H1 (cell line): ENCODE results near the gene NEGR1. TPM values are rescaled to one million over a fixed set of nuclear protein-coding genes. Genes with fewer than 3 reads are reported as not detected.

Experiments
- CTCF ChIA-PET: fragments of 300-600 bp; sonication (Branson Sonifier 250); formaldehyde crosslinking; loops from one replicate; lab custom pipeline; 2021; ENCODE audit not compliant: partially characterized antibody; lab: Charles Lee
- POLR2A ChIA-PET: fragments of 300-600 bp; sonication (Branson Sonifier 250); formaldehyde crosslinking; loops from one replicate; lab custom pipeline; 2021; ENCODE audit warnings: inconsistent platforms; ENCODE audit not compliant: partially characterized antibody; lab: Charles Lee
- DNase-seq, 2 experiments: peaks; one replicate each; pipeline versions ENCODE4 v3.0.0 to v3.0.0-alpha.2; 2010 to 2022; ENCODE audit warnings: low spot score in 2 of 2, low read depth in 1 of 2, mixed read lengths in 1 of 2
- FAIRE-seq: peaks from 2 replicates; lab custom pipeline; 2011; peaks lifted over from hg19 to GRCh38; lab: Jason Lieb, UNC
- H2AFZ ChIP-seq: 2 replicates; pipeline ENCODE4 v1.8.1; 2012; ENCODE audit warnings: low read length, inconsistent platforms
- H2AK5ac ChIP-seq: 2 replicates; pipeline ENCODE4 v1.6.1; 2013; ENCODE audit warnings: low read depth, low read length
- H2BK120ac ChIP-seq: replicated peaks from 2 replicates; pipeline ENCODE3; 2013; ENCODE audit warnings: low read depth, low read length, inconsistent platforms
- H2BK12ac ChIP-seq: 2 replicates; pipeline ENCODE4 v1.6.1; 2013; ENCODE audit warnings: low read depth, low read length
- H2BK15ac ChIP-seq: 2 replicates; pipeline ENCODE4 v1.6.1; 2013; ENCODE audit warnings: low read length
- H2BK20ac ChIP-seq: 2 replicates; pipeline ENCODE4 v1.6.1; 2013; ENCODE audit warnings: low read length
- H2BK5ac ChIP-seq: 2 replicates; pipeline ENCODE4 v1.6.1; 2013; ENCODE audit warnings: low read depth, low read length
- H3K14ac ChIP-seq: 2 replicates; pipeline ENCODE4 v1.6.1; 2013; ENCODE audit warnings: inconsistent platforms; ENCODE audit not compliant: insufficient read length
- H3K18ac ChIP-seq: 2 replicates; pipeline ENCODE4 v1.6.1; 2013; ENCODE audit warnings: low read length; ENCODE audit errors: extremely low read depth
- H3K23ac ChIP-seq: 2 replicates; pipeline ENCODE4 v1.6.1; 2013; ENCODE audit warnings: inconsistent platforms; ENCODE audit not compliant: insufficient read length
- H3K23me2 ChIP-seq: 2 replicates; pipeline ENCODE4 v1.6.1; 2013; ENCODE audit warnings: low read depth, low read length
- H3K27ac ChIP-seq: 2 replicates; pipeline ENCODE4 v1.6.1; 2011; ENCODE audit warnings: low read depth, low read length, inconsistent platforms
- H3K27me3 ChIP-seq, 4 experiments: replicated peaks in 1 of 4; 1 replicate in 1 of 4; 2 replicates in 3 of 4; pipeline versions ENCODE4 v1.6.1 to v1.8.1; 2011 to 2013; ENCODE audit warnings: low read length in 3 of 4, mild to moderate bottlenecking in 3 of 4, inconsistent platforms in 2 of 4, mixed read lengths in 2 of 4, moderate library complexity in 1 of 4; ENCODE audit not compliant: control insufficient read depth in 3 of 4, insufficient read depth in 3 of 4; ENCODE audit errors: extremely low read depth in 1 of 4
- H3K36me3 ChIP-seq, 4 experiments: 2 replicates each; pipeline versions ENCODE4 v1.6.1 to v1.8.1; 2011 to 2013; ENCODE audit warnings: mild to moderate bottlenecking in 4 of 4, low read length in 3 of 4, moderate library complexity in 2 of 4, control low read depth in 1 of 4, inconsistent platforms in 1 of 4; ENCODE audit not compliant: insufficient read depth in 4 of 4, control insufficient read depth in 2 of 4
- H3K4ac ChIP-seq: replicated peaks from 2 replicates; pipeline ENCODE3; 2013; ENCODE audit warnings: low read length, low read depth, mixed read lengths, inconsistent platforms; ENCODE audit not compliant: insufficient read length
- H3K4me1 ChIP-seq, 4 experiments: replicated peaks in 1 of 4; 1 replicate in 1 of 4; 2 replicates in 3 of 4; pipeline versions ENCODE4 v1.6.1 to v1.8.1; 2011 to 2013; ENCODE audit warnings: low read length in 3 of 4, inconsistent platforms in 2 of 4, mixed read lengths in 1 of 4; ENCODE audit not compliant: insufficient read depth in 4 of 4, control insufficient read depth in 3 of 4
- H3K4me2 ChIP-seq, 2 experiments: 2 replicates each; pipeline versions ENCODE4 v1.6.1 to v1.8.1; 2011 to 2013; ENCODE audit warnings: low read depth in 2 of 2, low read length in 2 of 2, control low read depth in 1 of 2, inconsistent platforms in 1 of 2, mild to moderate bottlenecking in 1 of 2; ENCODE audit not compliant: insufficient read depth in 1 of 2
- H3K4me3 ChIP-seq, 4 experiments: fragments of 200-600, 300-600 bp in 1 of 4; sonication (generic), shearing (Covaris generic), sonication (Bioruptor Twin) in 1 of 4; 2 replicates each; pipeline versions ENCODE4 v1.5.1 to v1.8.1; 2011 to 2016; ENCODE audit warnings: low read length in 4 of 4, low read depth in 3 of 4, control low read depth in 2 of 4, inconsistent platforms in 2 of 4, mild to moderate bottlenecking in 2 of 4, mixed read lengths in 1 of 4, moderate library complexity in 1 of 4; ENCODE audit not compliant: insufficient read depth in 2 of 4; ENCODE audit errors: extremely low read depth in 1 of 4
- H3K56ac ChIP-seq: replicated peaks from 2 replicates; pipeline ENCODE3; 2013; ENCODE audit warnings: low read depth, mild to moderate bottlenecking, mixed read lengths, low read length, inconsistent platforms; ENCODE audit not compliant: insufficient read length
- H3K79me1 ChIP-seq: 2 replicates; pipeline ENCODE4 v1.6.1; 2013; ENCODE audit warnings: low read depth, low read length, control low read depth
- H3K79me2 ChIP-seq, 2 experiments: 2 replicates each; pipeline versions ENCODE4 v1.6.1 to v1.8.1; 2012 to 2013; ENCODE audit warnings: low read length in 2 of 2, mild to moderate bottlenecking in 2 of 2, inconsistent platforms in 1 of 2; ENCODE audit not compliant: insufficient read depth in 2 of 2, control insufficient read depth in 1 of 2
- H3K9ac ChIP-seq, 4 experiments: replicated peaks in 1 of 4; 1 replicate in 1 of 4; 2 replicates in 3 of 4; pipeline versions ENCODE4 v1.6.1 to v1.8.1; 2011 to 2013; ENCODE audit warnings: low read depth in 3 of 4, low read length in 3 of 4, control low read depth in 2 of 4, mild to moderate bottlenecking in 2 of 4, moderate library complexity in 2 of 4, inconsistent platforms in 1 of 4; ENCODE audit errors: extremely low read depth in 1 of 4
- H3K9me3 ChIP-seq, 2 experiments: 2 replicates each; pipeline versions ENCODE4 v1.6.1 to v1.8.1; 2012 to 2013; ENCODE audit warnings: mild to moderate bottlenecking in 2 of 2, moderate library complexity in 2 of 2, control low read depth in 1 of 2, inconsistent platforms in 1 of 2, low read depth in 1 of 2, low read length in 1 of 2, mixed read lengths in 1 of 2; ENCODE audit not compliant: insufficient read depth in 2 of 2
- H4K20me1 ChIP-seq, 2 experiments: replicated peaks in 1 of 2; 2 replicates each; pipeline versions ENCODE3 to v1.8.1; 2011 to 2013; ENCODE audit warnings: inconsistent platforms in 2 of 2, low read length in 2 of 2, mild to moderate bottlenecking in 1 of 2; ENCODE audit not compliant: insufficient read depth in 2 of 2, control insufficient read depth in 1 of 2
- H4K5ac ChIP-seq: 2 replicates; pipeline ENCODE4 v1.6.1; 2013; ENCODE audit warnings: low read length, low read depth, mixed read lengths, inconsistent platforms; ENCODE audit not compliant: insufficient read length
- H4K8ac ChIP-seq: 2 replicates; pipeline ENCODE4 v1.8.0; 2013; ENCODE audit warnings: mild to moderate bottlenecking, moderate library complexity, low read length, inconsistent platforms; ENCODE audit not compliant: insufficient read depth; ENCODE audit errors: extremely low read depth
- H4K91ac ChIP-seq: replicated peaks from 2 replicates; pipeline ENCODE3; 2013; ENCODE audit warnings: low read length, mixed read lengths, inconsistent platforms; ENCODE audit not compliant: insufficient read length
- GTF2F1 ChIP-seq: IDR thresholded peaks from 2 replicates; pipeline ENCODE4 v1.6.1; 2012; ENCODE audit warnings: low read depth, low read length, improper control_type of control experiment, borderline replicate concordance
- KDM4A ChIP-seq: IDR thresholded peaks from one replicate; pipeline ENCODE4 v1.7.1; 2012; ENCODE audit warnings: low read depth, mild to moderate bottlenecking, moderate library complexity, low read length, inconsistent platforms; ENCODE audit not compliant: severe bottlenecking
- PHF8 ChIP-seq: fragments of 200-600 bp; sonication (generic); conservative IDR thresholded peaks from 2 replicates; pipeline ENCODE4 v1.7.1; 2012; ENCODE audit warnings: low read depth, mild to moderate bottlenecking, inconsistent platforms, low read length, moderate library complexity
- POLR2AphosphoS5 ChIP-seq: IDR thresholded peaks from 2 replicates; pipeline ENCODE4 v1.6.1; 2011; ENCODE audit warnings: low read depth, low read length
- SIX5 ChIP-seq: IDR thresholded peaks from 2 replicates; pipeline ENCODE4 v1.6.1; 2011; ENCODE audit warnings: mild to moderate bottlenecking, low read depth, low read length
- WGBS, 2 experiments: shearing (Covaris generic) in 1 of 2; methylation state at CpG; one replicate each; pipeline versions ENCODE4 v1.1.6 to v1.1.7; 2013 to 2015; ENCODE audit warnings: low lambda C conversion rate in 2 of 2, mixed read lengths in 2 of 2, inconsistent platforms in 1 of 2, low coverage in 1 of 2, missing lambda C conversion rate in 1 of 2; ENCODE audit not compliant: insufficient replicate concordance in 2 of 2, insufficient coverage in 1 of 2, insufficient read length in 1 of 2; ENCODE audit errors: extremely low coverage in 1 of 2, missing lambda C conversion rate in 1 of 2; 5-methylcytosine and 5-hydroxymethylcytosine counted together
- polyA plus RNA-seq, 7 experiments: library from polyadenylated mRNA; depleted of rRNA in 3 of 7; stranded (reverse) in 5 of 7; unstranded in 2 of 7; fragments of >200 nt in 5 of 7; fragments of 200-250 nt in 2 of 7; gene quantifications; 1 replicate in 5 of 7; 2 replicates in 1 of 7; 4 replicates in 1 of 7; pipeline versions ENCODE4 v1.2.1 to v1.2.3, GENCODE V29; 2011 to 2013; ENCODE audit warnings: missing spikeins in 2 of 7, mixed read lengths in 2 of 7
- total RNA-seq: library from RNA; stranded (reverse); fragmentation: NEBNext Ultra II Directional; extraction: Animal tissue kit (Norgen Biotek cat#: 25700); gene quantifications from 2 replicates; pipeline ENCODE4 v1.2.1, GENCODE V29; 2021

Gene NEGR1
- total and polyA plus RNA-seq, 2 of the 8 experiments (the other 6 are each of a cell fraction or from before 2014, with no cell fraction given) = 0.71 to 1.3 TPM

- no peak overlapping the region for H4K91ac ChIP-seq
- no peak overlapping the region for H3K4me3 ChIP-seq
- no peak overlapping the region for H4K8ac ChIP-seq
- H3K27me3 ChIP-seq = no peaks in the 10 kb centered on the region
- H4K5ac ChIP-seq = no peak overlapping the region
- no peak overlapping the region for H2BK12ac ChIP-seq
- H3K79me1 ChIP-seq = no peaks in the 10 kb centered on the region
- H3K36me3 ChIP-seq = no peaks in the 10 kb centered on the region
- no peak overlapping the region for H3K14ac ChIP-seq
- H3K4me1 ChIP-seq = no peaks in the 10 kb centered on the region
- ChIA-PET POLR2A (no interaction called here), CTCF (no interaction called here)
- no peak overlapping the region for H3K23ac ChIP-seq
- H3K4ac ChIP-seq = no peak overlapping the region
- H3K79me2 ChIP-seq = no peaks in the 10 kb centered on the region
- no peak overlapping the region for H2BK5ac ChIP-seq
- H3K9ac ChIP-seq = no peak overlapping the region
- FAIRE-seq (no peak), DNase-seq (no peak)
- no peak overlapping the region for H2BK15ac ChIP-seq
- no peak overlapping the region for H3K27ac ChIP-seq
- H3K56ac ChIP-seq = no peak overlapping the region
- H2BK20ac ChIP-seq = no peak overlapping the region
- H3K23me2 ChIP-seq = no peaks in the 10 kb centered on the region
- H2AFZ ChIP-seq = 0 out of 2 replicates have a peak overlapping the region, but pooled peaks have one; percentile 58
- no peaks in the 10 kb centered on the region for H3K9me3 ChIP-seq
- H2BK120ac ChIP-seq = no peak overlapping the region
- H3K18ac ChIP-seq = no peak overlapping the region
- H4K20me1 ChIP-seq = no peaks in the 10 kb centered on the region
- H2AK5ac ChIP-seq = no peak overlapping the region
- 93% methylated on average over 1 of the region's 1 CpG; no CpG with 5 or more reads in 1 of the 2 experiments for WGBS, 2 experiments
- no peak overlapping the region for H3K4me2 ChIP-seq
- no peak for TF ChIP-seq KDM4A
- no peak for TF ChIP-seq SIX5
- no peak for TF ChIP-seq POLR2AphosphoS5
- no peak for TF ChIP-seq GTF2F1
- TF ChIP-seq PHF8 = no peak
These were observed 269.2 kb downstream of the NEGR1 start for GRCh38 chr1:72013161-72013560.
